Colonic mucosa (tissue), 4 donors: ENCODE results near the gene STATH. TPM values are rescaled to one million over a fixed set of nuclear protein-coding genes. Genes with fewer than 3 reads are reported as not detected.

ENCODE experiments used
- DNase-seq: peaks from one replicate; pipeline ENCODE4 v3.0.0-alpha.2; 2020
- H3K27ac ChIP-seq: fragments of 200-600 bp; one replicate; pipeline ENCODE4 v1.8.0; 2021
- H3K27me3 ChIP-seq: fragments of 200-600 bp; one replicate; pipeline ENCODE4 v1.8.0; 2021
- H3K36me3 ChIP-seq: fragments of 200-600 bp; one replicate; pipeline ENCODE4 v1.8.0; 2021
- H3K4me1 ChIP-seq: fragments of 200-600 bp; one replicate; pipeline ENCODE4 v1.8.0; 2021; ENCODE audit warnings: mild to moderate bottlenecking
- H3K4me3 ChIP-seq: fragments of 200-600 bp; one replicate; pipeline ENCODE4 v1.8.0; 2021
- H3K9ac ChIP-seq, 2 donors: one replicate each; pipeline ENCODE4 v1.7.0; 2013; ENCODE audit warnings: control low read depth in 2 of 2, low read depth in 2 of 2, low read length in 2 of 2
- H3K9me3 ChIP-seq: fragments of 200-600 bp; one replicate; pipeline ENCODE4 v1.8.0; 2021
- intact Hi-C: fragments of 100-400 bp; cut with DNase I; formaldehyde crosslinking; loops from one replicate; pipeline ENCODE4 v1.14.1; 2022
- total RNA-seq, 2 donors: library from RNA; stranded (reverse); fragmentation: NEBNext Ultra II Directional in 1 of 2; extraction: Animal tissue kit (Norgen Biotek cat#: 25700) in 1 of 2; gene quantifications; one replicate each; pipeline ENCODE4 v1.2.1, GENCODE V29; 2021
- TF ChIP-seq, protein P1 (sequence below): fragments of 200-600 bp; IDR thresholded peaks from one replicate; pipeline ENCODE4 v1.8.0; 2022; ENCODE audit warnings: antibody characterized with exemption, mild to moderate bottlenecking
- donor health status: healthy.
- donor health status: DM: no; HTN: no; CAD: no.
- donor health status: DM: no; HTN: no; CAD: no.

Gene STATH
- total RNA-seq, 2 donors from 2014 or later: not detected

DNA sequence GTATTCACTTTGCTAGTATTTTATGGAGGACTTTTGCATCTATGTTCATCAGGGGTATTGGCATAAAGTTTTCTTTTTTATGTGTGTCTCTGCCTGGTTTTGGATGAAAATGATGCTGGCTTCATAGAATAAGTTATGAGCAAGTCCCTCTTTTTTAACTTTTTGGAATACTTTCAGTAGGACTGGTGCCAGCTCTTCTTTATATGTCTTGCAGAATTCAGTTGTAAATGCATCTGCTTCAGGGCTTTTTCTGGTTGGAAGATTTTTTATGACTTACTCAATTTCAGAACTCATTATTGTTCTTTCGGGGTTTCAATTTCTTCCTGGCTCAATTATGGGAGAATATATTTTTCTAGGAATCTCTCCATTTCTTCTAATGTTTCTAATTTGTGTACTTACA is 21.1 kb upstream of the STATH start:
- intact Hi-C loops: no loop called here
- Histone ChIP-seq H3K9me3 (no peaks in the 10 kb centered on the region), H3K27ac (no peak overlapping the region), H3K9ac (no peak overlapping the region), H3K36me3 (no peaks in the 10 kb centered on the region), H3K27me3 (no peaks in the 10 kb centered on the region), H3K4me3 (no peak overlapping the region), H3K4me1 (no peaks in the 10 kb centered on the region)
- no peak for DNase-seq
- TF ChIP-seq, protein P1, sequence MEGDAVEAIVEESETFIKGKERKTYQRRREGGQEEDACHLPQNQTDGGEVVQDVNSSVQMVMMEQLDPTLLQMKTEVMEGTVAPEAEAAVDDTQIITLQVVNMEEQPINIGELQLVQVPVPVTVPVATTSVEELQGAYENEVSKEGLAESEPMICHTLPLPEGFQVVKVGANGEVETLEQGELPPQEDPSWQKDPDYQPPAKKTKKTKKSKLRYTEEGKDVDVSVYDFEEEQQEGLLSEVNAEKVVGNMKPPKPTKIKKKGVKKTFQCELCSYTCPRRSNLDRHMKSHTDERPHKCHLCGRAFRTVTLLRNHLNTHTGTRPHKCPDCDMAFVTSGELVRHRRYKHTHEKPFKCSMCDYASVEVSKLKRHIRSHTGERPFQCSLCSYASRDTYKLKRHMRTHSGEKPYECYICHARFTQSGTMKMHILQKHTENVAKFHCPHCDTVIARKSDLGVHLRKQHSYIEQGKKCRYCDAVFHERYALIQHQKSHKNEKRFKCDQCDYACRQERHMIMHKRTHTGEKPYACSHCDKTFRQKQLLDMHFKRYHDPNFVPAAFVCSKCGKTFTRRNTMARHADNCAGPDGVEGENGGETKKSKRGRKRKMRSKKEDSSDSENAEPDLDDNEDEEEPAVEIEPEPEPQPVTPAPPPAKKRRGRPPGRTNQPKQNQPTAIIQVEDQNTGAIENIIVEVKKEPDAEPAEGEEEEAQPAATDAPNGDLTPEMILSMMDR: no peak

DNA sequence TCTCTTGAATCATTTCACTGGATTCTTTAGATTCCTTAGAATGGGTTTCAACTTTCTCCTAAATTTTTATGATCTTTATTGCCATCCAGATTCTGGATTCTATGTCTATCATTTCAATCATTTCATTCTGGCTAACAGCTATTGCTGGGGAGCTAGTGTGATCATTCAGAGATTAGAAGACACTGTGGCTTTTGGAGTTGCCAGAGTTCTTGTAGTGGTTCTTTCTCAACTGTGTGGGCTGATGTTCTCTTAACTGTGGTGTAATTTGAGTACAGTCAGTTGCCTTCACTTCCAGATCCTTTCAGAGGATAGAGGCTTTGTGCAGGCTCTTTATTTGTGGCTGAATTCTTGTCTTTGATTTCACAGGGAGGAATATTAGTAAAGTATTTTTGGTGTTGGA is 18.2 kb upstream of the STATH start:
- no peaks in the 10 kb centered on the region for H3K9me3 ChIP-seq
- no peak for DNase-seq
- intact Hi-C loops: no loop called here
- H3K4me1 ChIP-seq: no peaks in the 10 kb centered on the region
- no peak overlapping the region for H3K4me3 ChIP-seq
- H3K36me3 ChIP-seq: no peaks in the 10 kb centered on the region
- no peak overlapping the region for H3K9ac ChIP-seq
- TF ChIP-seq, protein P1: no peak
- no peak overlapping the region for H3K27ac ChIP-seq
- no peaks in the 10 kb centered on the region for H3K27me3 ChIP-seq

DNA sequence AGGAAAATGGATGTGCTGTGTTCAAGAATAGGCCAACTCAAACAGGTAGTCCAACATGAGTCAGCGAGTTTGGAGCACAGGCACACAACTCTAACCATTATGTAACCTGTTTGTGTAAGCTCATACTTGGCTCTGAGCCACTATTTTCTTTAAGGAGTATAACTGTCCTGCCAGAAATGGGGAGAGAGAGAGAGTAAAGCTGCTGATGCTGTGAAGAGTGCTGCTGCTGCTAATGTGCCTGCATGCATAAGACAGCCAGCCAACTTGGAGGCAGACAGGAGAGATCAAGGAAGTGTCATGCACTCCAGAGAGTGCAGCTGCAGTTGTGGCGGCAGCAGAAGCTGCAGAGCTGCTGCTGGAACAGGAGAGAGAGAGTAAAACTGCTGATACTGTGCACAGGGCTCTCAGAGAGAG is 11.7 kb upstream of the STATH start:
- no peak for DNase-seq
- no peak overlapping the region for H3K9ac ChIP-seq
- no peaks in the 10 kb centered on the region for H3K9me3 ChIP-seq
- no peak overlapping the region for H3K4me3 ChIP-seq
- TF ChIP-seq, protein P1: no peak
- intact Hi-C loops: no loop called here
- H3K4me1 ChIP-seq: no peaks in the 10 kb centered on the region
- H3K27ac ChIP-seq: no peak overlapping the region
- no peaks in the 10 kb centered on the region for H3K27me3 ChIP-seq
- H3K36me3 ChIP-seq: no peaks in the 10 kb centered on the region

DNA sequence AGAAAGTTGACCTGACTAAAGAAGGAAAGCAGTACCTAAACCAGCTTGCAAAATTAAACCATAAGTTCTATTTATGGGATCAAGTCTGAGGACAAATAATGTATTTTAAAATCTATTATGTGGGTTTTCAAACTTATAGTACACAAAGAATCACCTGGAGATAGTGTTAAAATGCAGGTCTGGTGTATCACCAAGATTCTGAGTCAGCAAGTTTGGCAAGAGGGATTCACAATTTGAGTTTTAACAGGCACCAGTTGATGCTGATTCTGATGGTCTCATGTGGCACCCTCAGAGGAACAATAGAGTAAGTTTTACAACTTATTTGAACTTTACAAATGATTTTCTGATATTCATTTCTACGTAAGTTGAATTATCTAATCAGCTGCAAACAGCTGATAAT is 9.1 kb upstream of the STATH start:
- intact Hi-C loops: no loop called here

DNA sequence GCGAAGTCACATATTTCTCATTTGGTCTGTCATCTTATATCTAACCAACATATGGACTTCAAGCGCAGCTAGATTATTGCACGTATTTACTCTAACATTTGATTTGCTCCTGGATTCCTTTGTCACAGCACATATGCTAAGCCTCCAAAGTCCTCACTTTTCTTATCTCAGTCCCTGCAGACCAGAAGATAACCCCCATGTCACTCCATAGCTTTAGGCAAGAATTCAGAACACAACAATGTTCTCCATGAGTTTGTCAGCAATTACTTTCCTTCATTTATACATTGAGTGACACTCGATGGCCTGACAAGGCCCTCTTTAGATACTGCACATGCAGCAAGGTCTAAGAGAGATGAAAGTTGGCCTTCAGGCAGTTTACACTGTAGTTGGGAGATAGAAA is 4.8 kb upstream of the STATH start:
- Histone ChIP-seq H3K36me3 (no peaks in the 10 kb centered on the region), H3K9me3 (no peaks in the 10 kb centered on the region), H3K27ac (no peak overlapping the region), H3K4me3 (no peak overlapping the region), H3K27me3 (no peaks in the 10 kb centered on the region), H3K9ac (no peak overlapping the region), H3K4me1 (no peaks in the 10 kb centered on the region)
- intact Hi-C loops: no loop called here
- TF ChIP-seq, protein P1: no peak
- no peak for DNase-seq

More for the DNA sequence above, 9.1 kb upstream of the STATH start:
- H3K27me3 ChIP-seq: no peaks in the 10 kb centered on the region
- no peaks in the 10 kb centered on the region for H3K9me3 ChIP-seq
- no peak overlapping the region for H3K27ac ChIP-seq
- H3K4me1 ChIP-seq: no peaks in the 10 kb centered on the region
- DNase-seq: no peak
- H3K36me3 ChIP-seq: no peaks in the 10 kb centered on the region
- TF ChIP-seq, protein P1: no peak
- H3K9ac ChIP-seq: no peak overlapping the region
- H3K4me3 ChIP-seq: no peak overlapping the region

DNA sequence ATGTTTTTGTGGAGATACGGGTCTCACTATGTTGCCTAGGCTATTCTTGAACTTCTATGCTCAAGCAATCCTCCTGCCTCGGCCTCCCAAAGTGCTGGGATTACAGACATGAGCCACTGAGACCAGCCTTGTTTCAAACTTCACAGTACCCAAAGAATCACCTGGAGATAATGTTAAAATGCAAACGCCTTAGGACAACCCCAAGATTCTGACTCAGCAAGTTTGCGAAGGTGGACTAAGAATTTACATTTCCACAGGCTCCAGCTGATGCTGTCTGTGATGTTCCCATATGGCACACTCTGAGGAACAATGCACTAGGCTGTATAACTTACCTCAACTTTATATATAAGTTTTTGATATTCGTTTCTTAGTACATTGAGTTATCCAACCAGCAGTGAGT is 984 bp upstream of the STATH start:
- H3K9me3 ChIP-seq: no peaks in the 10 kb centered on the region
- intact Hi-C loops: no loop called here
- no peak for DNase-seq
- H3K36me3 ChIP-seq: no peaks in the 10 kb centered on the region
- no peaks in the 10 kb centered on the region for H3K4me1 ChIP-seq
- no peak overlapping the region for H3K9ac ChIP-seq
- H3K27me3 ChIP-seq: no peaks in the 10 kb centered on the region
- no peak overlapping the region for H3K27ac ChIP-seq
- TF ChIP-seq, protein P1: no peak
- H3K4me3 ChIP-seq: no peak overlapping the region
